ENCODE data around the gene TBRG1. TPM values are rescaled to one million over a fixed set of nuclear protein-coding genes. Genes with fewer than 3 reads are reported as not detected.

Gene TBRG1
- total RNA-seq, 2 experiments from 2014 or later, result 30.0 to 34.0 TPM

DNA sequence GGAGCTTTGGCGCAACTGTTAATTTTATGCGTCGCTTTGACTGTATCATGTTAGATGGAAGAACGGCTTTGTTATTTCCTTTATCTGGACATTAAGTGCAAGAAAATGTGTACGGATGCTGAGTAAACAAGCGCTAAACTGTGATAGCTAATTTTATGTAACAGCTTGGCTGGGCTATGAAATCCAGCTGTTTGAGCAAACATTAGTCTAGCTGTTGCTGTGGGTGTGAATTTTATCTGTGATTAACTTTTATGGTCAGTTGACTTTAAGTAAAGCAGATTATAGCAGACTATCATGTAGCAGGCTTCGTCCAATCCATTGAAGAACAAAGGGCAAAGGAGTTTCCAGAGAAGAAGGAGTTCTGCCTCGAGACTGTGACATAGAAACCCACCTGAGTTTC, 38.9 kb upstream of the TBRG1 start:
- ChIA-PET POLR2A (interaction anchor here (1.5 kb wide), 1 partner anchor 15 kb away, joined by 3 read pairs; no protein-coding TSS in a partner anchor), CTCF (ENCODE audit: unreplicated experiment) (no interaction called here)
- no peak overlapping the region for H2AFZ ChIP-seq (ENCODE audit: low read length)
- no peak overlapping the region for H3K4me3 ChIP-seq (ENCODE audit: low read depth, low read length, poor library complexity, severe bottlenecking)
- H4K20me1 ChIP-seq (ENCODE audit: insufficient read depth, low read length), result no peaks in the 10 kb centered on the region
- no peaks in the 10 kb centered on the region for H3K4me1 ChIP-seq (ENCODE audit: insufficient read depth, low read length, poor library complexity, severe bottlenecking)
- intact Hi-C loops (cut with micrococcal nuclease; ENCODE audit: unreplicated experiment), result no loop called here
- H3K27ac ChIP-seq (ENCODE audit: low read depth, low read length, poor library complexity, severe bottlenecking), result no peak overlapping the region
- no peaks in the 10 kb centered on the region for H3K9me3 ChIP-seq (ENCODE audit: low read length)
- H3K36me3 ChIP-seq (ENCODE audit: insufficient read depth, low read length), result no peaks in the 10 kb centered on the region
- no peaks in the 10 kb centered on the region for H3K79me2 ChIP-seq (ENCODE audit: insufficient read depth, low read depth, low read length)
- no peaks in the 10 kb centered on the region for H3K9me2 ChIP-seq (ENCODE audit: insufficient read depth, low read length)
- TF ChIP-seq EZH2phosphoT487 (IDR thresholded peaks at IDR 0.05; ENCODE audit: borderline replicate concordance, low read depth, low read length), result no peak
- TF ChIP-seq, protein P1, sequence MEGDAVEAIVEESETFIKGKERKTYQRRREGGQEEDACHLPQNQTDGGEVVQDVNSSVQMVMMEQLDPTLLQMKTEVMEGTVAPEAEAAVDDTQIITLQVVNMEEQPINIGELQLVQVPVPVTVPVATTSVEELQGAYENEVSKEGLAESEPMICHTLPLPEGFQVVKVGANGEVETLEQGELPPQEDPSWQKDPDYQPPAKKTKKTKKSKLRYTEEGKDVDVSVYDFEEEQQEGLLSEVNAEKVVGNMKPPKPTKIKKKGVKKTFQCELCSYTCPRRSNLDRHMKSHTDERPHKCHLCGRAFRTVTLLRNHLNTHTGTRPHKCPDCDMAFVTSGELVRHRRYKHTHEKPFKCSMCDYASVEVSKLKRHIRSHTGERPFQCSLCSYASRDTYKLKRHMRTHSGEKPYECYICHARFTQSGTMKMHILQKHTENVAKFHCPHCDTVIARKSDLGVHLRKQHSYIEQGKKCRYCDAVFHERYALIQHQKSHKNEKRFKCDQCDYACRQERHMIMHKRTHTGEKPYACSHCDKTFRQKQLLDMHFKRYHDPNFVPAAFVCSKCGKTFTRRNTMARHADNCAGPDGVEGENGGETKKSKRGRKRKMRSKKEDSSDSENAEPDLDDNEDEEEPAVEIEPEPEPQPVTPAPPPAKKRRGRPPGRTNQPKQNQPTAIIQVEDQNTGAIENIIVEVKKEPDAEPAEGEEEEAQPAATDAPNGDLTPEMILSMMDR (conservative IDR thresholded peaks at IDR 0.05; ENCODE audit: low read length), result no peak
- H3K4me2 ChIP-seq (ENCODE audit: low read length), result no peak overlapping the region
- DNase-seq (ENCODE audit: low spot score), result no peak
- BruUV-seq (replicated peaks), result no TSS peak

DNA sequence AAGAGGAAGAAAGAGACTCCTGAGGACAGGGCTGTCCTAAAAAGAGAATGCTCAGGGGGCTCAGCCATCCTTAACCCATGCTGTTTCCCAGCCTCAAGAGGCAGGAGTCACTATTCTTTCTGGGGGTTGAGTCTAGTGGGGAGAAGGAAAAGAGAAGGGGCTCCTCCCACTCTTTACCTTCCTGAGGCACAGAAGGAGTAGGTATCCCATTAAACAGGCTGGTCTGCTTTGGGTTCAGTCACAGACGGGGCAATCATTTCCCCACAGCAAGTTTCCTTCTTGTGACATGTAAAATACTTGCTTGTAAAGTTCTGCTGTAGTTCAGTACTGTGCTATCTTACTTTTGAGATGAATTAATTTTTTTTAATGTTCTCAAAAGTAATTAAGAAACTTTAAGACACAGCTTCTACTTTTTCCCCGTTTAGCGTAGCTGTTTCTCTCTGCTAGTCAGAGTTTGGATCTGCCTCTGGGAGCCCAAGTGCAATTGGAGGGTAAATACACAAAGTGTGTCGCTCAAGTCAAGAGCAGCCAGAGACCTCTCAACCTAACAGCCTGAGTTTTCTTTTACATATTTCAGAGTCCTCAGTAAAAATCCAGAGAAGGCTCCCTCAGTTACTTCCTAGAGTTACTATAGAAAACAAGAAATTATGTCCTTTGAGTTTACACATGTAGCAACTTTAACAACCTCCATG, 37.8 kb upstream of the TBRG1 start:
- H3K79me2 ChIP-seq (ENCODE audit: insufficient read depth, low read depth, low read length), result no peaks in the 10 kb centered on the region
- no peak overlapping the region for H3K27ac ChIP-seq (ENCODE audit: low read depth, low read length, poor library complexity, severe bottlenecking)
- no peaks in the 10 kb centered on the region for H3K36me3 ChIP-seq (ENCODE audit: insufficient read depth, low read length)
- no peaks in the 10 kb centered on the region for H4K20me1 ChIP-seq (ENCODE audit: insufficient read depth, low read length)
- H3K9me3 ChIP-seq (ENCODE audit: low read length), result no peaks in the 10 kb centered on the region
- ChIA-PET CTCF (ENCODE audit: unreplicated experiment) (interaction anchor here (1.5 kb wide), 1 partner anchor 513 kb away, joined by 5 read pairs; no protein-coding TSS in a partner anchor), POLR2A (interaction anchor here (0.7 to 1.5 kb wide), 2 partner anchors 16 to 130 kb away, joined by 3 to 4 read pairs; no protein-coding TSS in a partner anchor)
- no peak overlapping the region for H3K4me2 ChIP-seq (ENCODE audit: low read length)
- no peaks in the 10 kb centered on the region for H3K4me1 ChIP-seq (ENCODE audit: insufficient read depth, low read length, poor library complexity, severe bottlenecking)
- H3K9me2 ChIP-seq (ENCODE audit: insufficient read depth, low read length), result no peaks in the 10 kb centered on the region
- intact Hi-C loops (cut with micrococcal nuclease; ENCODE audit: unreplicated experiment), result loop anchor here (5.0 kb wide), 1 partner anchor 513 kb away; no protein-coding TSS in a partner anchor
- no peak for DNase-seq (ENCODE audit: low spot score)
- no peak overlapping the region for H3K4me3 ChIP-seq (ENCODE audit: low read depth, low read length, poor library complexity, severe bottlenecking)
- TF ChIP-seq, protein P1 (conservative IDR thresholded peaks at IDR 0.05; ENCODE audit: low read length), result no peak
- TF ChIP-seq EZH2phosphoT487 (IDR thresholded peaks at IDR 0.05; ENCODE audit: borderline replicate concordance, low read depth, low read length), result no peak
- BruUV-seq (replicated peaks), result no TSS peak
- H2AFZ ChIP-seq (ENCODE audit: low read length), result no peak overlapping the region
